Lower leg skin (tissue), 3 donors: ENCODE measurements around the gene UQCRH.

Source experiments
- POLR2A ChIP-seq, 2 donors: fragments of 450-650 bp; IDR thresholded peaks; one replicate each; pipeline ENCODE4 v1.6.1; 2016 to 2017; ENCODE audit warnings: antibody characterized with exemption in 2 of 2, mild to moderate bottlenecking in 1 of 2, moderate library complexity in 1 of 2
- TF ChIP-seq, protein P1 (sequence below), 3 donors: fragments of 450-650 bp; IDR thresholded peaks; one replicate each; pipeline ENCODE4 v1.5.1; 2016; ENCODE audit warnings: antibody characterized with exemption in 3 of 3, mild to moderate bottlenecking in 3 of 3, moderate library complexity in 2 of 3

GRCh38 chr1:46277658-46278373 lies 25.7 kb upstream of the UQCRH start:
- TF ChIP-seq POLR2A (IDR thresholded peaks at IDR 0.05): no peak
- TF ChIP-seq, protein P1, sequence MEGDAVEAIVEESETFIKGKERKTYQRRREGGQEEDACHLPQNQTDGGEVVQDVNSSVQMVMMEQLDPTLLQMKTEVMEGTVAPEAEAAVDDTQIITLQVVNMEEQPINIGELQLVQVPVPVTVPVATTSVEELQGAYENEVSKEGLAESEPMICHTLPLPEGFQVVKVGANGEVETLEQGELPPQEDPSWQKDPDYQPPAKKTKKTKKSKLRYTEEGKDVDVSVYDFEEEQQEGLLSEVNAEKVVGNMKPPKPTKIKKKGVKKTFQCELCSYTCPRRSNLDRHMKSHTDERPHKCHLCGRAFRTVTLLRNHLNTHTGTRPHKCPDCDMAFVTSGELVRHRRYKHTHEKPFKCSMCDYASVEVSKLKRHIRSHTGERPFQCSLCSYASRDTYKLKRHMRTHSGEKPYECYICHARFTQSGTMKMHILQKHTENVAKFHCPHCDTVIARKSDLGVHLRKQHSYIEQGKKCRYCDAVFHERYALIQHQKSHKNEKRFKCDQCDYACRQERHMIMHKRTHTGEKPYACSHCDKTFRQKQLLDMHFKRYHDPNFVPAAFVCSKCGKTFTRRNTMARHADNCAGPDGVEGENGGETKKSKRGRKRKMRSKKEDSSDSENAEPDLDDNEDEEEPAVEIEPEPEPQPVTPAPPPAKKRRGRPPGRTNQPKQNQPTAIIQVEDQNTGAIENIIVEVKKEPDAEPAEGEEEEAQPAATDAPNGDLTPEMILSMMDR (IDR thresholded peaks at IDR 0.05): no peak
